Measurements from ENCODE around the gene HIC1.

HIC1 gene

DNA sequence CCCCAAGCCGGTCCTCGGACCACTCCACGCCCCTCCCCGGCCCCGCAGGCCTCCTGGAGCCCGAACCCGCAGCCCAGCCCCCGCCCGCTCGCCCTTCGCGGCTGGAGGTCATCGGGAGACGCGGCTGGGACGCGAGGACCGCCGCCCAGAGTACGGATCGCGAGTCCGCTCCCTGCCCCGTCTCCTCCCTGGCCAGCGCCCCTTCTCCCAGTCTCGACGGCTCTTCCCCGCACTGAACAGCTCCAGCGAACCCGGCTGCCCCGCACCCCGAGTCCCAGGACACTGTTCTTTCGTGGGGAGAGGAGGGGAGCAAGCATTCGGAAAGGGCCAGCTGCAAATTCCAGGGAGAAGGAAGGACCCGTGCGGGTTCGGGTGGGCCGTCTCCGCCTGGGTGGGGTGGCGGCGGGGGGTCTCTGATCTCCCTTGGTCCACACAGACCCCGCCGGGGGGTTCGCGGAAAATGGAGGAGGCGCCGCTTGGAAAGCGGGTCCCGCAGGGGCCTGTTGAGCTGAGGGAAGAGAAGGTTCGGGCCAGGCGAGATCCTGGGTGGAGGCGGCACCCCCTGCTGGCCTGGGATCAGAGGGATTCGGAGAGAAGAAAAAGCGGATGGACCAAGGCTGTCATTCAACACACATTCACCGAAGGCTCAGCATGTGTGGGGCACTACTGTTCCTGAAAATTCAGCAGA is 29.1 kb upstream of the HIC1 start:
- peak; percentile 75 for DNase-seq

DNA sequence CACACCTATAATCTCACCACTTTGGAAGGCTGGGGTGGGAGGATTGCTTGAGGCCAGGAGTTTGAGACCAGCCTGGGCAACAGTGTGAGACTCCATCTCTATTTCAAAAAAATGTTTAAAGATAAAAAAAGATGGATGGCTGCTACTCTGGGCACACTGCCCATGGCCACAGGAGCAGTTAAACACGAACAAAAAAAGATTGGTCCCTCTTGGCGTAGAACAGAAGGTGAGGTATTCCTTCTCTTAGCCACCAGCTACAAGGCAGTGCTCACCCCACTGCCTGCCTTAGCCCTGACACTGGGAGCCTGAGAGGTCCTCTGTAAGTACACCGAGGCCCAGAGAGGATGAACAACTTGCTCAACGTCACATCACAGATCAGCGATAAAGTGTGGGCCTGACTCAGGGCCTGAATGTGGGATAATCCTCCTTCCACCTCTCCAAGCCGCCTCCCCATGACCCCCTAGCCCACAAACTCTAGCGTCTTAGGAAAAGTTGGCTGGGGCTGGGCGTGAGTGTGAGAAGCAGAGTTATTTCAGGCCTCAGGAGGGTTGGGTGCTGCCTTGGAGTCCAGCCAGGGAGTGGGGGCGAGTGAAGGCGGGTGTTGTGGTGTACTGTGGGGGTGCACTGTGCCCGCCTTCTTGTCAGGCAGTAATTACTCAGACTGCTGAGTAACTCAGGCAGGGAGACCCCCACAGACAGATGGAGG is 27.2 kb upstream of the HIC1 start:
- DNase-seq, result no peak

DNA sequence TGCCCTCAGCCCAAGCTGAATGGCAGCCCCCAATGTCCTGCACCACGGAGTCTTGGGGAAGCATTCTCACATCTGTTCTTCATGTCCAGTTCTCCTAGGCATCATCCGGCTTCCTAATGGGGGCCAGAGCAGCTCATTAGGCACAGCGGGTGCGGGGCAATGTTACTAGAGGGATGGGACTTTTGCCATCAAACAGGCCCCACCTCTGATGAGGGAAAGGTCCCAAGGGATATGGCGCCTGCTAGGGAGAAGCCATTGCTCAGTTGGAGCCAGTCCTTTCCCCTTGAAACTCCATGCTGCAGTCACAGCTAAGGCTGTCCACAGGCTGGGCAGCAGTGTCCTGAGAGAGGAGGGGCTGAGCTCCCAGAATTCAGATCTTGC is 26.7 kb upstream of the HIC1 start:
- no peak for DNase-seq

DNA sequence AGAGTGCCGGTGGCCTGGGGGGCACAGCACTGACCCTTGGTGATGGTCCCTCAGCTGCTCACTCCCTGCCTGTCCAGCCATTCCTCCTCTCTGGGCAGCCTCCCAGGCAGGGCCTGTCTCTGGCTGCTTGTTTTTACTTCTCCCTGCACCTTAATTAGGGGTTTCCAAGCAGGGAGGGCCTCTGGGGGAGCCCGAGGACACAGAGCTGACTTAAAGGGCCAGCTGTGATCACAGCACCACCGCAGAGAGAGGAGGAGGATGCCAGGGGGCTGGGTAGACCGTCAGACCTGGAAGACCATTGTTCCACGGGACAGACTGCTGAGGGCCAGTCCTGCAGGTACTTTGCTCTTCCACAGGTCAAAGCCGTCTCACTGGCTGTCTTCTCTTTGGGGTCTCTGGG is 26.2 kb upstream of the HIC1 start:
- peak; percentile 51 for DNase-seq

DNA sequence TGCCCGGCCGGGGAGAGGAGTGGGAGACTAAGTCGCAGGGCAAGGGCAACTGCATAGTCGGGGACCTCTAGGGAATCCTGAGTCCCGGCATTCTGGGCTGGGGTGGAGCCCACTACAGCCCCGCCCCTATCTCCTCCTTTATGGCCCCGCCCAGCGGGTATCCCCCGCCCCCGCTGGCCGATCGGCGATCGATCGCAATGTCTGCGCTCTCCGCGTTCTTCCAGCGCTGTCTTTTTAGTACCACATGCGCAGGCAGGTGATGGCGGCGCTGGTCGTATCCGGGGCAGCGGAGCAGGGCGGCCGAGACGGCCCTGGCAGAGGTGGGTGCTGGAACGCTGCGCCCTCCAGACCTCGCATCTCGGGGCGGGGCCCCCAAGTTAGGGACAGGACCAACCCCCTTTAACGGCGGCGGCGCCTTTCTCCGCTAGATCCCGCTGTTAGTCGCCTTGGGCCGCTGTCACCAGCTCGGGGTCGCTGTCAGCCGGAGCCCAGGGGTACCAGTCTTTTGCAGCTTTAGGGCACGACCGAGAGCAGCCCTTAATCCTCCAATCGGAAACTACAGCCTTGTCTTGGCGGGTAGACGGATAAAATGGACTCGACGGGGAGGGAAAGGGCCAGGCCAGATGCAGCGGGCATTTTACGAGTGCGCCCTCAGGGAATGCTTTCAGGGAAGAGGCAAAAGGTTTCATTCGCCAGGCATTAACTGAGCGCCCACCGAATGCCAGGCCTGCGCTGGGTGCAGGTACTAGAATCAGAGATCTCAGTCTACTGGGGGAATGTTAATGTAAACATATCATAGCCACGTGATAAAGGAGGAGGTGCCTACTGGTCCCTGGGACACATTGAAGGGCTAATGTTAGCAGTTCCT is 24.8 kb upstream of the HIC1 start, which contains the start of gene DPH1:
TSS of gene DPH1 (plus strand) at position 243 of the 868 bp plus-strand sequence. CDS start at position 260, 17 bp downstream.
- DNase-seq, result peak; percentile 93

DNA sequence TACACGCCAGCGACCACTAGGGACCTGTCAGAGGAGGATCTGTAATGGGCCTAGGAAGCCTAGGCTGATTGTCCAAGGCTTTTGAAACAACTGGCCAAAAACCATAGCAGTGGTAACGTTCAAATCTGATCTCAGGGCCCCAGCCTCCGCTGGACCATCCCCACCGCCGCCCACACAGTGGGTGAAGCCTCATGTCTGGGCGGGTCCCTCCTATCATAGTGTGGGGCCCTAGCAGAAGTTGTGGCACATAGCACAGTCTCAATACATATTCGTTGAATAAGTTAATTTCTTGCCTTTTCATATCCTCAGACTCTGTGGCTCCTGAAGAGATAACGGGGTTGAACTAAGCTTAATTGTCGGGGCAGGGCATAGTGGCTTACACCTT is 24.1 kb upstream of the HIC1 start:
- peak; percentile 73 for DNase-seq

DNA sequence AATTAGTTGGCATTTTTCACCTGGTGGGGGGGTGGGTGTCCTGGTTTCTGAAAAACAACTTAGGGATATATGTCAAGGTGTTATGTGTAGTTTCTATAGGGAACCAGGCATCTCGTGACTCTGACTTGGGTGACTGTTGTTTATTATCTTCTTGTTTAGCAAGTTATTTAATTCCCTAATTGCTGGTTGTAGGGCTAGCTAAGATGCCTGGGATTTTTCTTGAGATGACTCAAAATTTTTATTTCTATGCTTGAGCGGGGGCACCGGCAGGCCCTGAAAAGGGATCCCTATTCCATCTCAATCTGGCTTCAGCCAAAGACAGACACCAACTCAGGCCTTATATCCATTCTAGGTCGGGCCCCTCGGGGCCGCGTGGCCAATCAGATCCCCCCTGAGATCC is 21.8 kb upstream of the HIC1 start:
- DNase-seq, result no peak

DNA sequence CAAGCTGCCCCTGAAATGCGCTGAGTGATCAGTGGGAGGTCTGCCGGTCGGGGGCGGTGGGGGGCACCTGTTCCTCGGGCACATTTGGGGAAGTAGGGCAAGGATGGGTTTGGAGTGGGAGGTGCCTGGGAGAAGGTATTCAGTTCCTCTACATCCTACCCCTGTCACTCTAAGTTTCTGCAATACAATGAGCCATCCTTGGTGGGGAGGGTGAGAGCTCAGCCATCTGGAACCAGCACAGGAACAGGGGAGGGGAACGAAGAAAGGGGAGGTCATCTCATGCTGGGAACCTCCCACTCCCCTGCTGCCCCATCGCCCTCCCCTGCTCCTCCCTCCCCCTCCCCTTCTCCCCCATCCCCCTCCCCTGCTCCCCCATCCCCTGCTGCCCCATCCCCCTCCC is 20.7 kb upstream of the HIC1 start:
- no peak for DNase-seq

DNA sequence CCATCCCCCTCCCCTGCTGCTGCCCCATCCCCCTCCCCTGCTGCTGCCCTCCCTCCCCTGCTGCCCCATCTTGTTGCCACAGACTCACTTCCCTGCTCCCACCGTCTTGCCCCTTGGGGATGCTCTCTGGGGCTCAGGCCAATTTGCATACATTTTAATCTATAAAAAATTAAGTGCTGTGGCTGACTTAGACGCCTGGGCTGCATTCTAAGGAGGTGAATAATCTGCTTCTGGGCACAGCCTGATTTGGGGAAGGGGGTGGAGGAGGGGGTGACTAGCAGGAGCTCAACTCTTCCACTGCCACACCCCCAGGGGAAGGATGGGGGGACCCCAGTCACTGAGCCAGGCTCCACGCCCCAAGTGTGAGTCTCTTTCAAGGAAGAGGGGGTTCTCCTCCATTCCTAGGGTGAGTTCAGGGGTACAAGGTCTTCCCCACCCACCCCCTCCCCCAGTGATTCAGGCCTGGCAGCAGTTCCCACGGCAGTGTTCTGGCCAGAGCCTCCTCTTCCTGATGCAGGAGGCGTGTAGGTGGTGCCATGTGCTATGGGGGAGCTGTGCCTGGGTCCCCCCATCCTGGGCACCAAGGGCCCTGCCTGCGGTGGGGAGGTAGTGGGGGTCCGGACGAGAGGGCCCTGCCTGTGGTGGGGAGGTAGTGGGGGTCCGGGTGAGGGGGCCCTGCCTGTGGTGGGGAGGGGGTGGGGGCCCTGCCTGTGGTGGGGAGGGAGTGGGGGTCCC is 19.9 kb upstream of the HIC1 start:
- no peak for DNase-seq

DNA sequence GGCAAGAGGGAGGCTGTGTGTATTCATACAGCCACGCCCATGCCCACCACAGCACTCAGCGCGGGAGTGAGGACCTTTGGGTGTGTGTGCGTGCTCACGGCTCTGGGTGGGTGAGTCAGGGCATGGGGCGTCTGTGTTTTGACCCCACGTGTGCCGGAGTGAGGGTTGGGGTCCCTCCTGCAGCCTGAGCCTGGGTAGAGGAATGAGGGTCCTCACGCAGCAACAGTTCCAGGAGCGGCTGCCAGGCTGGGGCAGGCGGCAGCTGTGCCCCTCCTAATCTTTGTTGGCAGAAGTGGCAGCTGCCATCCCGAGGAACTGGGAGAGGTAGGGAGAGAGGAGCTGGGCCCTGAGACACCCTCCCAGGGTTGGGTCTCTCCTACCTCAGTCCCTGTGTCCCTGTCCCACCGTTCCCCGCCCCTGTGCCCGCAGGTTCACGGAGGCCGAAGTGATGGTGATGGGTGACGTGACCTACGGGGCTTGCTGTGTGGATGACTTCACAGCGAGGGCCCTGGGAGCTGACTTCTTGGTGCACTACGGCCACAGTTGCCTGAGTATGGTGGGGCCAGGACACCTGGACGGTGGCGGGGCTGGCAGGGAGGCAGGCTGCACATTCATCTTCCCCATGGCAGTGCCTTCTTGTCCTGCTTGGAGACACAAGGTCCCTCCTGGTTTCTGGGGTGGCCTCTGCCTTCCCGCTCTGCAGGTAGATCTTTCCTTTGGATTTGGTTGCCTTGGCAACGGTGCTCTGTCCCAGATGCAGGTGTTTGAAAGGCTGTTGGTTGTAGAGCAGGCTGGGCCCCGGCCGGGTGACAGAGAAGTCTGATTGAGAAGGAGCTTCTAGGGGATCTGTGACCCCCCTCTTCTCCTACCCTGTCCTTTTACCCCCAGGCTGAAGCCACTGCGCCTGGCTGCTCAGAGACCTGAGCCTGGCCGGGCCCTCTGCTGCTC is 19.1 kb upstream of the HIC1 start:
- no peak for DNase-seq

DNA sequence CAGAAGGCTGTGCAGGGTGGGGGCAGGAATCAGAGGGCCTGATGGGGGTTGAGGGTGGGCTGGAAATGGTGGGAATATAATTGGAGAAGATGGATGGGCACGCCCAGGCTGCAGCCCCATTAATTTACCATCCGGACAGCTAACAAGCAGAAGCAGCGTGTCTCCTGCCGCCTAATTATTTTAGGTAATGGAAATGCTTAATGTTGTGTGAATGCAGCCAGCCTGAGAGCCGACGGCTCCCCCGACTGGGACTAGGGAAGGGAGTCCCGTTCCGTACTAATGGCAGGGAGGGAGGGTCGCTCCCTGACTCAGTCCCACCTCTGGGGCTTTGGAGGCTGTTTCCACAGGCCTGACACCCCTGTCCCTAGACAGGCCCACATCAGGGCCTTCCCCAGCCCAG is 17.7 kb upstream of the HIC1 start:
- no peak for DNase-seq

DNA sequence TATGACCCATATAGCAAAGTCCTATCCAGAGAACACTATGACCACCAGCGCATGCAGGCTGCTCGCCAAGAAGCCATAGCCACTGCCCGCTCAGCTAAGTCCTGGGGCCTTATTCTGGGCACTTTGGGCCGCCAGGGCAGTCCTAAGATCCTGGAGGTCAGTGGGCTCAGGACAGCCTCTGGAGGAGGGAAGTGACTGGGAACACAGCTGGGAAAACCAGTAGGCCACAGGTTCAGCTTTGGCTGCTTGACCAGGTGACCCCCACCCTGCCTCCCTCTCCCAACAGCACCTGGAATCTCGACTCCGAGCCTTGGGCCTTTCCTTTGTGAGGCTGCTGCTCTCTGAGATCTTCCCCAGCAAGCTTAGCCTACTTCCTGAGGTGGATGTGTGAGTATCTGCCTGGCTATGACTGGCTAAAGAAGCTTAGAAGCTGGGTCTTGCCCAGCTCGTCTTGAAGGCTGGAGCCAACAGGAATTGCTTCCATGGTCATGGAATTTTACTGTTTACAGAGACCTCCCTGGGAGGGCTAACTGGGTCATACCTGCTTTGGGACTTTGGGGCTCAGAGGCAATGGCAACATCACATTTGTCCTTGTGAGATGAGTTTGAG is 14.6 kb upstream of the HIC1 start:
- peak; percentile 16 for DNase-seq

DNA sequence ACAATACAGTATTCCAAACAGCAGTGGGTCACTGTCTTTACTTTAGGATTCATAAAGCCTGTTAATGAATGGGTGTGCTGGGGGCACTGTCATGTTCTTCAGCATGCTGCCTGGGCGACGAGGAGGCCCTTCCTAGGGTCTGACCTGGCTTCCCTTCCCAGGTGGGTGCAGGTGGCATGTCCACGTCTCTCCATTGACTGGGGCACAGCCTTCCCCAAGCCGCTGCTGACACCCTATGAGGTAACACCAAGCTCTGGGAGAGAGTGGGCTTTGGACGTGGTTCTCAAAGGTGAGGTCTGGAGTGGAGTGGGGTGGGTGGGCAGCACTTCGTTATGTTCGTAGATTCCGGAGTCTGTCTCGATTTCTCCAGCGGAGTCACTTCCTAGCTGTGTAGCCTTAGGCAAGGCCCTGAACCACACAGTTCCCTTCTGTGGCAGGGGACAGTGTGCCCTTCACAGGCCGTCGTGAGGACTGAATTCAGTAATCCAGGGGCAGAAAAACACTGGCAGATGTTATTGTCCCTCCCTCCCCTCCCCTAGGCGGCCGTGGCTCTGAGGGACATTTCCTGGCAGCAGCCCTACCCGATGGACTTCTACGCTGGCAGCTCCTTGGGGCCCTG is 13.9 kb upstream of the HIC1 start:
- peak; percentile 29 for DNase-seq

DNA sequence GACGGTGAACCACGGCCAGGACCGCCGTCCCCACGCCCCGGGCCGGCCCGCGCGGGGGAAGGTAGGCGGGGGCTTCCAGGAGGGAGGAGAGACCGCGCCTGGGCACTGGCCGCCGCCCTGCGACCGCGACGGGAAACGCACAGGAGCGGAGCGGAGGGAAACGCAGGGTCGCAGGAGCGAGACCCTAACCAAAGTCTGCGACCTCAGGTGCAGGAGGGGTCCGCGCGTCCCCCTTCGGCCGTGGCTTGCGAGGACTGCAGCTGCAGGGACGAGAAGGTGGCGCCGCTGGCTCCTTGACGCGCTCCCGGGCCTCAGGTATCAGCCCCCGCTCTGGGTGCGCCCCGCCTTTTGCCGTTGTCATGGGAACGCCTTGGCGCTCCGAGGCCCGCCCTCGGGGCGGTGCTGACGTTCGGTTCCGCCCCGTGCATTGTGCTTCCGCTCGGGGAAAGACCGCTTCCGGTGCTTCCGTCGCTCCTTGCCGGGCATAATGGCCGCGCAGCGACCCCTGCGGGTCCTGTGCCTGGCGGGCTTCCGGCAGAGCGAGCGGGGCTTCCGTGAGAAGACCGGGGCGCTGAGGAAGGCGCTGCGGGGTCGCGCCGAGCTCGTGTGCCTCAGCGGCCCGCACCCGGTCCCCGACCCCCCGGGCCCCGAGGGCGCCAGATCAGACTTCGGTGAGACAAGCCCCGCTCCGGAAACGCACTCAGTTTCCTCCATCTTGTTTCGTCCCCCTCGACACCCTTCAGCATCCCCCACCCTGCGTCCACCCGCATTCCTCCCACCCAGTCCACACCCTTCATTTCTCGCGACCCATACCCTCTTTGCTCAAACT is 13.1 kb upstream of the HIC1 start, which contains the start of gene OVCA2:
TSS of gene OVCA2 (plus strand) at position 462 of the 829 bp plus-strand sequence. CDS start at position 488, 26 bp downstream.
- DNase-seq, result peak; percentile 97

DNA sequence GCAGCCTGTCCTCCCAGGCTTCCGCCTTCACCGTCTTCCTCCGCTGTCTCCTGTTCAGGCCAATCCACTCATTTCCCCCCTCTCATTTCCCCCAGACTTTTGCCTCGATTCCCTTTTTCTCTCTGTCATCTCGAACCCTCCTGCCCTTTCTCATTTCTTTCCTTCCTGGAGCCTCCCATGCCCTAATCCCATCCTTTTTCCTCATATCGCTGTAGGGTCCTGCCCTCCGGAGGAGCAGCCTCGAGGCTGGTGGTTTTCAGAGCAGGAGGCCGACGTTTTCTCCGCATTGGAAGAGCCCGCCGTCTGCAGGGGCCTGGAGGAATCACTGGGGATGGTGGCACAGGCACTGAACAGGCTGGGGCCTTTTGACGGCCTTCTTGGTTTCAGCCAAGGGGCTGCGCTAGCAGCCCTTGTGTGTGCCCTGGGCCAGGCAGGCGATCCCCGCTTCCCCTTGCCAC is 12.5 kb upstream of the HIC1 start:
- peak; percentile 47 for DNase-seq

DNA sequence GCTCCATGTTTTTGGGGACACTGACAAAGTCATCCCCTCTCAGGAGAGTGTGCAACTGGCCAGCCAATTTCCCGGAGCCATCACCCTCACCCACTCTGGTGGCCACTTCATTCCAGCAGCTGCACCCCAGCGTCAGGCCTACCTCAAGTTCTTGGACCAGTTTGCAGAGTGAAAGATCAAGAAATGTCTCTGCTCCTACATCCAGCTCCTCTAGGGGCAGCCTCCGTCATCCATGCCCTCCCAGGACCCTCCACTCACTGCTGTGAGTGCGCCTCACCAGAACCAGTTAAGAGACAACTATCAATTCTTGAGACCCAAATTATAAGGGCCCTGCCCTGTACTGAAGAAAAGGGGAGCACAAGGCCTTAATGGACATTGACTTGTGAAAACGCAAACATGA is 12.0 kb upstream of the HIC1 start:
- no peak for DNase-seq

DNA sequence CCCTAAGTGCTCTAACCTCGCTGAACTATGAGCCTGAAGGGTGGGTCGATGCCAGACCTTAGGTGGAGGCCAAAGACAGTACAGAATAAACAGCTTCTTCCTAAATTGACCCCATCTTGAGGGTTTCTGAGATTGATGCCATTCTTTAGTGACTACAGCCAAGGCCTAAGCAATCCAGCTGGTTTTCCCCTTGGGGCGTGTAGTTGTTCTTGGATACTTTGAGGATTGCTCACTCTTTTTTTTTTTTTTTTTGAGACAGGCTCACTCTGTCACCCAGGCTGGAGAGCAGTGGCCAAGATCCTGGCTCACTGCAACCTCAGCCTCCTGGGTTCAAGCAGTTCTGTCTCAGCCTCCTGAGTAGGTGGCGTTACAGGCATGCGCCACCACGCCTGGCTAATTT is 11.1 kb upstream of the HIC1 start:
- no peak for DNase-seq

DNA sequence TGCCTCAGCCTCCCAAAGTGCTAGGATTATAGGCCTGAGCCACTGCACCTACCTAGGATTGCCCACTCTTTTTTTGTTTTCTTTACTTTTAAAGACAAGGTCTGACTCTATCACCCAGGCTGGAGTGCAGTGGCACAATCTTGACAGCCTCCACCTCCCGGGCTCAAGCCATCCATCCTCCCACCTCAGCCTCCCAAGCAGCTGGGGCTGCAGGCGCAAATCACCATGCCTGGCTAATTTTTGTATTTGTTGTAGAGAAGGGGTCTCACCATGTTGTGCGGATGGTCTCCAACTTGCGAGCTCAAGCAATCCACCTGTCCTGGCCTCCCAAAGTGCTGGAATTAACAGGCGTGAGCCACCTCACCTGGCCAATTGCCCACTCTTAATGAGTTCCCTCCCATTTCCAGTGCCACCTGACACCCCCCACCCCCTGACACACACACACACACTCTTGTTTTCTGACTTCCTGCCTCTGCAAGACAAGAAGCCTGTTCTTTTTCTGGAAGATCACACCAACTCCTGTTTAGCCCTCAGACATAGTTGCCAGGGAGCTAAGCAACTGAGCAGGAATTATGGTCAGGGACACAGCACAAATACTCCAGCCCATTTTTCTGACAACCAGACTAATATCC is 10.5 kb upstream of the HIC1 start:
- DNase-seq, result peak; percentile 17

DNA sequence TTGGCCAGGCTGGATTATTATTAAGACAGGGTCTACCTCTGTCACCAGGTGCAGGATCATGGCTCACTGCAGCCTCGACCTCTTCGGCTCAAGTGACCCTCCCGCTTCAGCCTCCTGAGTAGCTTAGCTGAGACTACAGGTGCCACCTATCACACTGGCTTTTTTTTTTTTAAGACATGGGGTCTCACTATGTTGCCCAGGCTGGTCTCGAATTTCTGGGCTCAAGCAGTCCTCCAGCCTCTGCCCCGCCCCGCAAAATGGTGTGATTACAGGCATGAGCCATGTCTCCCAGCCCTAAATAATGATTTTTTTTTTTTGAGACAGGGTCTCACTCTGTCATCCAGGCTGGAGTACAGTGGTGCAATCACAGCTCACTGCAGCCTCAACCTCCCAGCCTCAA is 7.3 kb upstream of the HIC1 start:
- DNase-seq, result no peak

All from femur (tissue), 1 donor.